A673 (cell line): ENCODE results near the gene PDE9A.

Experiments used
- CTCF ChIP-seq: fragments of 300-800, 200-600 bp; sonication (generic); conservative IDR thresholded peaks from 2 replicates; pipeline ENCODE4 v1.5.1; 2017; ENCODE audit warnings: low read depth, mild to moderate bottlenecking, antibody characterized with exemption, low read length, moderate library complexity, mixed read lengths
- EZH2 ChIP-seq: fragments of 200-600 bp; sonication (generic); IDR thresholded peaks from 2 replicates; pipeline ENCODE4 v1.6.1; 2017; ENCODE audit warnings: borderline replicate concordance, low read depth, mild to moderate bottlenecking, mixed read lengths, antibody characterized with exemption, low read length; ENCODE audit not compliant: poor library complexity, severe bottlenecking

DNA sequence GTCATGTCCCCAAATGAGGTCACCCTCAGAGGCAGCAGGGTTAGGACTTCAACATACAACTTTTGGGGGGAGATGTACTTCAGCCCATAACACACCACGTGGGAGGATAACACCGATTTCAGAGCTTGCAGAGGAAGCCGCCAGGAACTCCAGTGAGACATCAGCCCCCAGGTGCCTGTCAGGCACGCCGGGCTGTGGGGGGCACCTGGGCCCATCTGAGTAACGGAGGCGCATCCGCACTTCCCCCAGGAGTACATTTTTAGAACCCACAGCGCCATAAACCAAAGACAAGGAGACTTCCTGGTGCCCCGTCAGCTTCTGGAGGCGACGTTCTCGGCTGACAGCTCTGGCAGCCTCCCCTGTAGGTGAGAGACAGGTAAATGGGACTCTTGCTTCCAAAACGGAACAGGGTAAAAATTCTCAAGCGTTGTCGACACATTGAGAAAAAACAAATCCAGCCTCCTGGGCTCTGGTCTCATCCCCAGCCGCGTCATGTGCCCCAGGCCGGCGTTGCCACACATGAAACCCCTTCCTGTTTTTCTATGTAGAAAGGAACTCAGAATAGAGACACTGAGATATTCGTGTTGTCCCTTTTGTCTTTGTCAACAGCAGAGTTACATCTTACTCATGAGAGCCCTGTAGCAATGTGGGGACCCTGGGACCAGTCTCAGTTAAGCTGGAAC, 93.3 kb downstream of the PDE9A start:
- TF ChIP-seq CTCF (no peak), EZH2 (no peak)
